ENCODE measurements around the gene LRTM2.

LRTM2 gene

GRCh38 chr12:1829306-1829900 lies 9.0 kb downstream of the LRTM2 start:
- no peak for DNase-seq (ENCODE audit: low read depth, low spot score)

- DNase-seq (ENCODE audit: low read depth, low spot score), result no peak
Measured at GRCh38 chr12:1830401-1830845, 10.1 kb downstream of the LRTM2 start.

- no peak for DNase-seq (ENCODE audit: low read depth, low spot score)
Measured at GRCh38 chr12:1830981-1831963, 10.9 kb downstream of the LRTM2 start.

GRCh38 chr12:1832801-1833595 lies 12.6 kb downstream of the LRTM2 start:
- DNase-seq (ENCODE audit: low read depth, low spot score), result no peak

- DNase-seq (ENCODE audit: low read depth, low spot score), result no peak
Measured at GRCh38 chr12:1833596-1834028, 13.2 kb downstream of the LRTM2 start.

- DNase-seq (ENCODE audit: low read depth, low spot score), result no peak
Measured at GRCh38 chr12:1834186-1834925, 14.0 kb downstream of the LRTM2 start.

GRCh38 chr12:1835211-1836131 lies 15.1 kb downstream of the LRTM2 start:
- no peak for DNase-seq (ENCODE audit: low read depth, low spot score)

GRCh38 chr12:1836241-1836803 lies 16.0 kb downstream of the LRTM2 start:
- no peak for DNase-seq (ENCODE audit: low read depth, low spot score)

GRCh38 chr12:1836854-1837421 lies 16.6 kb downstream of the LRTM2 start:
- DNase-seq (ENCODE audit: low read depth, low spot score), result no peak

GRCh38 chr12:1837541-1838204 lies 17.3 kb downstream of the LRTM2 start:
- DNase-seq (ENCODE audit: low read depth, low spot score), result no peak

- DNase-seq (ENCODE audit: low read depth, low spot score), result no peak
Measured at GRCh38 chr12:1838205-1838993, 18.0 kb downstream of the LRTM2 start.

GRCh38 chr12:1838994-1839365 lies 18.6 kb downstream of the LRTM2 start:
- no peak for DNase-seq (ENCODE audit: low read depth, low spot score)

- DNase-seq (ENCODE audit: low read depth, low spot score), result no peak
Measured at GRCh38 chr12:1839464-1839863, 19.1 kb downstream of the LRTM2 start.

- no peak for DNase-seq (ENCODE audit: low read depth, low spot score)
Measured at GRCh38 chr12:1839956-1840951, 19.9 kb downstream of the LRTM2 start.

GRCh38 chr12:1840981-1841425 lies 20.6 kb downstream of the LRTM2 start:
- DNase-seq (ENCODE audit: low read depth, low spot score), result no peak

- DNase-seq (ENCODE audit: low read depth, low spot score), result no peak
Measured at GRCh38 chr12:1841586-1842182, 21.3 kb downstream of the LRTM2 start.

All from brain pericyte (primary cell).